NCI-H1092 (cell line): ENCODE results near the gene CERS1.
A peak's percentile ranks its signal among the peaks of the same experiment; 100 is the strongest.
"Not testable (repeated sequence)": the region's sequence is repeated elsewhere in the genome, so short reads cannot be mapped to it uniquely, and the experiment has no call there.

Experiments used
- DNase-seq: peaks from one replicate; lab custom pipeline; 2025; lab: John Stamatoyannopoulos, UW

The CERS1 gene

GRCh38 chr19:18919086-18919899, 23.3 kb upstream of the CERS1 start, which contains the start of the genes COPE and DDX49:
COPE (minus strand) TSS chr19:18919387; CDS start chr19:18919348, 39 bp downstream.
DDX49 (plus strand) TSS chr19:18919715; CDS start chr19:18919742, 27 bp downstream.
- peak; percentile 99 for DNase-seq

- not testable (repeated sequence) for DNase-seq
Measured at GRCh38 chr19:18917593-18917992, 21.6 kb upstream of the CERS1 start.

- no peak for DNase-seq
Measured at GRCh38 chr19:18915639-18916038, 19.7 kb upstream of the CERS1 start.

- DNase-seq = no peak
Measured at GRCh38 chr19:18913466-18913865, 17.5 kb upstream of the CERS1 start.

- no peak for DNase-seq
Measured at GRCh38 chr19:18912933-18913332, 17.0 kb upstream of the CERS1 start.

- DNase-seq = no peak
Measured at GRCh38 chr19:18910801-18911436, 15.0 kb upstream of the CERS1 start.

- DNase-seq = no peak
Measured at GRCh38 chr19:18910010-18910409, 14.1 kb upstream of the CERS1 start.

- DNase-seq = no peak
Measured at GRCh38 chr19:18908917-18909619, 13.1 kb upstream of the CERS1 start.

GRCh38 chr19:18906605-18907519, 10.9 kb upstream of the CERS1 start:
- DNase-seq = no peak

GRCh38 chr19:18905513-18906236, 9.7 kb upstream of the CERS1 start:
- no peak for DNase-seq

- DNase-seq = no peak
Measured at GRCh38 chr19:18905058-18905456, 9.1 kb upstream of the CERS1 start.

- no peak for DNase-seq
Measured at GRCh38 chr19:18904334-18905057, 8.5 kb upstream of the CERS1 start.

- DNase-seq = no peak
Measured at GRCh38 chr19:18903156-18904037, 7.4 kb upstream of the CERS1 start.

GRCh38 chr19:18902519-18902918, 6.6 kb upstream of the CERS1 start:
- DNase-seq = not testable (repeated sequence)

GRCh38 chr19:18901491-18901890, 5.5 kb upstream of the CERS1 start:
- DNase-seq = no peak

GRCh38 chr19:18900700-18901481, 4.9 kb upstream of the CERS1 start:
- DNase-seq = no peak

- no peak for DNase-seq
Measured at GRCh38 chr19:18899624-18900560, 3.9 kb upstream of the CERS1 start.
